Transverse colon (tissue), 4 donors: Measurements from ENCODE around the gene KRTAP25-1. TPM values are rescaled to one million over a fixed set of nuclear protein-coding genes. Genes with fewer than 3 reads are reported as not detected.

ENCODE experiments used
- DNase-seq: peaks from one replicate; pipeline ENCODE4 v3.0.0-alpha.2; 2019
- H3K27ac ChIP-seq, 4 donors: fragments of 200-600 bp; sonication (generic); 2 replicates each; pipeline ENCODE4 v1.5.1; 2016 to 2018; ENCODE audit warnings: inconsistent platforms in 4 of 4
- H3K27me3 ChIP-seq: fragments of 200-600 bp; sonication (generic); 2 replicates; pipeline ENCODE4 v1.5.1; 2017; ENCODE audit warnings: inconsistent platforms
- H3K36me3 ChIP-seq, 4 donors: fragments of 200-600 bp; sonication (generic); 2 replicates each; pipeline ENCODE4 v1.5.1; 2017 to 2019; ENCODE audit warnings: inconsistent platforms in 4 of 4
- H3K4me1 ChIP-seq, 4 donors: fragments of 200-600 bp; sonication (generic); 2 replicates each; pipeline ENCODE4 v1.5.1; 2017 to 2020; ENCODE audit warnings: inconsistent platforms in 4 of 4
- H3K4me3 ChIP-seq, 4 donors: fragments of 200-600 bp; sonication (generic); 1 replicate in 1 of 4; 2 replicates in 3 of 4; pipeline versions ENCODE4 v1.5.1 to v1.6.1; 2017 to 2019; ENCODE audit warnings: inconsistent platforms in 4 of 4
- H3K9me3 ChIP-seq, 2 donors: fragments of 200-600 bp; sonication (generic); 2 replicates each; pipeline ENCODE4 v1.5.1; 2017 to 2019; ENCODE audit warnings: inconsistent platforms in 2 of 2
- CTCF ChIP-seq, 5 experiments: fragments of 200-600 bp in 3 of 5; fragments of 450-650 bp in 2 of 5; sonication (generic) in 3 of 5; IDR thresholded peaks; 1 replicate in 2 of 5; 2 replicates in 3 of 5; pipeline ENCODE4 v1.5.1; 2016 to 2017; ENCODE audit warnings: antibody characterized with exemption in 5 of 5, inconsistent platforms in 3 of 5, mild to moderate bottlenecking in 2 of 5, moderate library complexity in 1 of 5
- EP300 ChIP-seq: sonication (generic); formaldehyde crosslinking; IDR thresholded peaks from one replicate; pipeline ENCODE4 v1.6.1; 2017; ENCODE audit warnings: antibody characterized with exemption, low read depth
- POLR2A ChIP-seq: fragments of 450-650 bp; IDR thresholded peaks from one replicate; pipeline ENCODE4 v1.6.1; 2016; ENCODE audit warnings: antibody characterized with exemption, mild to moderate bottlenecking, moderate library complexity
- POLR2AphosphoS5 ChIP-seq, 3 donors: sonication (generic); formaldehyde crosslinking; IDR thresholded peaks; one replicate each; pipeline ENCODE4 v1.6.1; 2016; ENCODE audit warnings: antibody characterized with exemption in 3 of 3
- WGBS, 2 donors: methylation state at CpG; one replicate each; pipeline ENCODE4 v1.1.5; 2018; ENCODE audit warnings: low coverage in 1 of 2; 5-methylcytosine and 5-hydroxymethylcytosine counted together
- in situ Hi-C, 4 donors: fragments of 200-750 bp; cut with MboI; loops; one replicate each; pipeline versions ENCODE4 v1.15.0 to v1.15.1; 2017; ENCODE audit warnings: low sequenced_read_pairs in 3 of 4, low pct_ligation_motif_present in 1 of 4, low pct_unique_long_range_greater_than_20kb in 1 of 4
- intact Hi-C: fragments of 100-400 bp; cut with DNase I; formaldehyde crosslinking; loops from one replicate; pipeline ENCODE4 v1.15.1; 2023; ENCODE audit warnings: low total_unique reads
- total RNA-seq, 4 donors: library from RNA; depleted of rRNA; stranded (reverse); fragments of >200 nt; gene quantifications; one replicate each; pipeline ENCODE4 v1.1.0, GENCODE V29; 2016

The KRTAP25-1 gene
- not detected for total RNA-seq

DNA sequence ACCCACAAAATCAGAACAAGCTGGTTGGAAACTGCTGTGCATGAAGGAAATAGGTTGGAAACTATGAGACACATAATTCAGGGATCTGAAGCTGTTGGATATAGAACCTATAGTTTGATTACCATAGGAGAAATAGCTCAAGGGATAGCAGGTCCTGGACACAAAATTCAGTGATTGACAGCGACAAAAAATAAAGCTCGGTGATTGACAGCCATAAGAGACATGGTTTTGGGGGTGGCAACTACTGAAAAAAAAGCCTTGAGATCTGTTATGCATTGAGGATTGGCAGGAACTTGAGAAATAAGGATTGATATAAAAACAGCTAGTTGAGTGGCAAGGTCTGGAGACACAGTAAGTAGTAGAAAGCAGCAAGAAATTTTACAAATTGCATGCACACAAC, at the start of gene KRTAP25-1:
Gene KRTAP25-1, minus strand, starts transcription at position 300 of the 400 bp plus-strand sequence. Its CDS starts 24 bp downstream, at position 276.
- H3K27me3 ChIP-seq, result no peaks in the 10 kb centered on the region
- no peaks in the 10 kb centered on the region for H3K4me1 ChIP-seq
- TF ChIP-seq POLR2AphosphoS5 (IDR thresholded peaks at IDR 0.05), result no peak
- TF ChIP-seq POLR2A, result no peak
- no peak for TF ChIP-seq CTCF (IDR thresholded peaks at IDR 0.05)
- no peak for TF ChIP-seq EP300
- in situ Hi-C loops, result no loop called here
- intact Hi-C loops, result no loop called here
- 90 to 92% methylated on average over 2 of the region's 2 CpGs for WGBS, 2 donors
- H3K27ac ChIP-seq, result no peak within 1 kb of the TSS
- no peaks in the 10 kb centered on the region for H3K36me3 ChIP-seq
- H3K9me3 ChIP-seq, result no peaks in the 10 kb centered on the region
- no peak for DNase-seq
- no peak within 1 kb of the TSS for H3K4me3 ChIP-seq

DNA sequence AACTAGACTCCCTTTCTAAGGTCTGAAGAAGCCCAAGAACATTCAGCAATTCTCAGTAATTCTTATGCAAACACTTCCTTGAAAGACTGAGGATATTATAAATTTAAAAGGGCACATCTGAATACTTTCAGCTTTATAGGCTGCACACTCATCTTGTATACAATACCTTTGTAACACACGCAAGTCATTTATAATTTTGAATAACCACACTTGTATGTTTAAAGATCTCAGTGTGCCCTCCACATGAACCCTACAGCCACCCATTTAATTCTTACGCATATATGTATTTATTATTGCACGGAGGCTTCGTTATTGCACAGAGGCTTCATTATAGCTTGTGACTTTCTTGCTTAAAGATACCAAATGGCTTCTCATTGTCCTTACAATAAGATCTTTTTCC, 49.4 kb upstream of the KRTAP25-1 start:
- in situ Hi-C loops, result loop anchor here in 2 of 4 donors (25.0 kb wide), 2 partner anchors 101 to 749 kb away; no protein-coding TSS in a partner anchor
- Histone ChIP-seq H3K36me3 (no peaks in the 10 kb centered on the region), H3K27me3 (no peaks in the 10 kb centered on the region), H3K27ac (no peak overlapping the region), H3K4me3 (no peak overlapping the region), H3K4me1 (no peaks in the 10 kb centered on the region), H3K9me3 (no peaks in the 10 kb centered on the region)
- intact Hi-C loops, result no loop called here
- whole genome bisulfite sequencing, 2 donors, result 65 to 71% methylated on average over 4 of the region's 4 CpGs
- no peak for DNase-seq
- no peak for TF ChIP-seq EP300
- no peak for TF ChIP-seq POLR2AphosphoS5 (IDR thresholded peaks at IDR 0.05)
- no peak for TF ChIP-seq CTCF (IDR thresholded peaks at IDR 0.05)
- no peak for TF ChIP-seq POLR2A

- Histone ChIP-seq H3K27me3 (no peaks in the 10 kb centered on the region), H3K4me3 (no peak overlapping the region), H3K27ac (no peak overlapping the region), H3K36me3 (no peaks in the 10 kb centered on the region), H3K9me3 (no peaks in the 10 kb centered on the region), H3K4me1 (no peaks in the 10 kb centered on the region)
- intact Hi-C loops, result no loop called here
- in situ Hi-C loops, result loop anchor here in 2 of 4 donors (25.0 kb wide), 2 partner anchors 100 to 750 kb away; no protein-coding TSS in a partner anchor
- TF ChIP-seq EP300, result no peak
- no peak for TF ChIP-seq POLR2A
- no peak for TF ChIP-seq POLR2AphosphoS5 (IDR thresholded peaks at IDR 0.05)
- no peak for TF ChIP-seq CTCF (IDR thresholded peaks at IDR 0.05)
- no peak for DNase-seq
Observed at GRCh38 chr21:30337772-30338171, 48.5 kb upstream of the KRTAP25-1 start.

DNA sequence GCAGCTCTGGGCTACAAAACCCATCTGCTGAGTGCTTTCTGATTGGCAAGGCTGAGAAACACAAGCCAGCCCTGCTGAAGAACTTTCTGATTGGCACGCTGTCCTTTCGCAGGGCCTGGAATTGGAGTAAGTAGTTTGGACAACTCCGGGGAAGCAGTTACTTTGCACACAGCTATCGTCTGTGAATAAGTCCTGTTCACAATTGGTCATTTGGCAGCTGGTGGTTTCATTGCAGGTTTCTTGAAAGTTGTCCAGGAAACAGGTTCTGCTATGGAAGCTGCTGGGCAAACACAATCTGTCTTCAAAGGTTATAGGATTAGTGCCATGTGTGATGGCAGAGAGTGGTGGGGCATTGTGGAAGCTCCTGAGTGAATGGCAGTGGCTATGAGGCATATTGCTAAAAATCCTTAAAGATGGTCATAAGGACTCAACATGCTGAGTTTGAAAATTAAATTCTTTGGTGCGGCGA, 48.0 kb upstream of the KRTAP25-1 start, which contains the start of gene KRTAP27-1:
Gene KRTAP27-1, minus strand, starts transcription at position 419 of the 469 bp plus-strand sequence. Its CDS starts 26 bp downstream, at position 393.
- no peak within 1 kb of the TSS for H3K4me3 ChIP-seq
- 76 to 100% methylated on average over 2 to 6 of the region's 6 CpGs for WGBS, 2 donors
- DNase-seq, result no peak
- H3K9me3 ChIP-seq, result no peaks in the 10 kb centered on the region
- no peak for TF ChIP-seq POLR2AphosphoS5 (IDR thresholded peaks at IDR 0.05)
- TF ChIP-seq EP300, result no peak
- TF ChIP-seq POLR2A, result no peak
- no peak for TF ChIP-seq CTCF (IDR thresholded peaks at IDR 0.05)
- H3K4me1 ChIP-seq, result no peaks in the 10 kb centered on the region
- in situ Hi-C loops, result loop anchor here in 2 of 4 donors (25.0 kb wide), 2 partner anchors 100 to 750 kb away; no protein-coding TSS in a partner anchor
- H3K27ac ChIP-seq, result no peak within 1 kb of the TSS
- H3K27me3 ChIP-seq, result no peaks in the 10 kb centered on the region
- no peaks in the 10 kb centered on the region for H3K36me3 ChIP-seq
- intact Hi-C loops, result no loop called here
